Erythroblast (primary cell): Measurements from ENCODE around the gene CERT1.

Source experiments
- GATA1 ChIP-seq: IDR thresholded peaks from 2 replicates; pipeline ENCODE4 v1.6.1; 2011; ENCODE audit warnings: low read depth, mild to moderate bottlenecking, control low read depth, low read length, moderate library complexity
- POLR2A ChIP-seq: IDR thresholded peaks from 2 replicates; pipeline ENCODE4 v1.6.1; 2011; ENCODE audit warnings: mild to moderate bottlenecking, low read length

DNA sequence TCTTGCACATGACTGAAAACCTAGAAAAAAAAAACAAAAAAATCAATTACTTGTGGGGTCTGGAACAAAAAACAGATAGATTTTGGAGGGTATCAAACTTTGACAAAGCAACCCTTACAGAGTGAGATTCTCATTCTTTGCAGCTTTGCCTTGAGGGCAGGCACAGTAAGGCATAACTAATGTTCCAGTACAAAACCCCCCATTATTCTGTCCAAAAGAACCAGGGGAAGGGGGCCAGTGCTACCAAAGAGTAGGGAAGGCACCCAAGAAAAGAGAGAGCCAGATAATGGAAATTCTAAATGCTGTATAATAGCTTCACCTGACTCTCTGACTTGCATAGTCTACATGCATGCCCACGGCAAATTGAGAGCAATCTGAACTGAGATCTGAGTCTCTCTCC is 13.2 kb upstream of the CERT1 start:
- TF ChIP-seq POLR2A (no peak), GATA1 (no peak)
